COR-L47 (cell line): ENCODE data around the gene KRT86.

Source experiments
- DNase-seq: peaks from one replicate; lab custom pipeline; 2025; lab: John Stamatoyannopoulos, UW

The KRT86 gene

DNA sequence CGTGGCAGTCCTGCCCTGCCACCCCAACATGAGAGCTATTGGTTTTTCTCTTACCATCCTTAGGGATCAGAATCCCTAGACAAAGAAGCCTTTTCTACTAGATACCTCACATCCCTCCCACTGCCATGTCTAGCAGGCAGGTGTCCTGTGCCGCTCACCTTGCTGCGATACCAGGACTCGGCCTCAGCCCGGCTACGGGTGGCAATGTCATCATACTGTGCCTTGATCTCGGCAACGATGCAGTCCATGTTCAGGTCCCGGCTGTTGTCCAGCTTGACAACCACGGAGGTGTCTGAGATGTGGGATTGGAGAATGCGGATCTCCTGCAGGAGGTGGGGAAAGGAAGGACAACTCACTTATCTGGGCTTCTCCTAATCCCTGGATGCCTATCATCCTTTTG is 42.3 kb downstream of the KRT86 start:
- DNase-seq, result no peak

DNA sequence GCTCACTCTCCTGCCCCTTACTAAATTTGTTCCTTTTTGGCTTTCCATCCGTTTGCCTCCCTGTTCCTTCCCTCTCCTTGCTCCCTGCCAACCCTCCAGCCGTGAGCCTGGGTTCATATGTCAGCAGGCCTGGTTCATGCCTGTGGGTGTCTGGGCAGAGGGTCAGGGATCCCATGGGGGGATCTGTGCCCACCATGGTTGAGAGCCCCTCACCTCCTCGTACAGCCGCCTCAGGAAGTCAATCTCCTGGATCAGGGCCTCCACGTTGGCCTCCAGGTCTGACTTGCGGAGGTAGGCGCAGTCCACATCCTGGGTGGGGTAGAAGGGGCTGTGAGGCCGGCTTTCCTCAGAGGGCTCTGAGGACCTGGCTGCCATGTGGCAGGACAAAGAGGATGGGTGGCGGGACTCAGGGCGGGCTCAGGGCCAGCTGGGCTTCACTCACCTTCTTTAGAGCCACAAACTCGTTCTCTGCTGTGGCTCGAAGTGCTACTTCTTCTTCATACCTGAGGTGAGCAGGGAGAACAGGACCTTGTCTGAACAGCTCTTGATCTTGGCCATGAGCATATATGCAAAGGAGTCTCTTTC is 43.1 kb downstream of the KRT86 start:
- no peak for DNase-seq

DNA sequence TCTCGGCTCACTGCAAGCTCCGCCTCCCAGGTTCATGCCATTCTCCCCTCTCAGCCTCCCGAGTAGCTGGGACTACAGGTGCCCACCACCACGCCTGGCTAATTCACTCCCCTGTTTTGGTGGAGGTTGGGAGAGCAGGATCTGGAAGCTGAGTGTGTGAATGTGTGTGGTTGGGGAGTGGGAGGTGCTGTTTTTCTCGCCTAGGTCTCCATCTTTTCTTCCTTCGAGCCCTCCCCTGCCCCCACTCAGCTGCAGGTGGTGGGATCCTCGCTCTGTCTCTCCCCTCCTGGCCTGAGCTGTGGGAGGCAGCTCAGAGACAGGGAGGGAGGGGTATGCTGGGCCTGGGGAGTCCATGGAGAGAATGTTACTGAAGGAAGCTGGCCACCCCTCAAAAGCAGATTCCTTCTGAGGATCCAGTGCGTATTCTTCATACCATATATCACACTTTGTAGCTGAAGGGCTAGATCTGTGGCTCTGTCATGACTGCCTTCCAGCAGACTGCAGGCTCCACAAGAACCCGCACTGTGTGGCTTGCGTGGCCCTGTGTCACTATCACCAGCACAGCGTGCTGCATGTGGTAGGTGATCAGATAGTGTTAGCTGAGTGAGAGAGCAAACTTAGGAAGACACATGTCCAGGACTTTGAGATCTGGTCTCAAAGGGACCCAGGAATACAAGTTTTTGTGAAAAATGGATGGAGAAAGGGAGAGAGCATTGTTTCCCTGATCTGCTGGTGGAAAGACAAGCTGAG is 44.0 kb downstream of the KRT86 start:
- no peak for DNase-seq

DNA sequence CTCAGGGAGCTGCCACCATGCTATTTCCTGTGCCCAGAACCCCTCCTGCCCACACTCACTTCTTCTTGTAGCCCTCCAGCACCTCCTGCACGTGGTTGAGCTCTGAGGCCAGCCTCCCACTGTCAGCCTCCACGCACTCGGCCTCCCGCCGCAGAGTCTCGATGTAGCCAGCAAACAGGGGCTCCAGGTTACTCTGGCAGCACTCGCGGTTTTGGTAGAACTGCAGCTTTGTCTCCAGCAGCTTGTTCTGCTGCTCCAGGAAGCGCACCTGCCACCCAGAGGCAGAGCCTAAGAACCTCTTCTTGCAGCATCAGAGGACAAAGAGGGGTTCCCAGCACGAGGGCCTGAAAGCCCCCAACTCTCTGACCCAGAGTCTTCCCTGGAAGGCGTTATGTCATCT is 44.7 kb downstream of the KRT86 start:
- DNase-seq, result peak; percentile 52

DNA sequence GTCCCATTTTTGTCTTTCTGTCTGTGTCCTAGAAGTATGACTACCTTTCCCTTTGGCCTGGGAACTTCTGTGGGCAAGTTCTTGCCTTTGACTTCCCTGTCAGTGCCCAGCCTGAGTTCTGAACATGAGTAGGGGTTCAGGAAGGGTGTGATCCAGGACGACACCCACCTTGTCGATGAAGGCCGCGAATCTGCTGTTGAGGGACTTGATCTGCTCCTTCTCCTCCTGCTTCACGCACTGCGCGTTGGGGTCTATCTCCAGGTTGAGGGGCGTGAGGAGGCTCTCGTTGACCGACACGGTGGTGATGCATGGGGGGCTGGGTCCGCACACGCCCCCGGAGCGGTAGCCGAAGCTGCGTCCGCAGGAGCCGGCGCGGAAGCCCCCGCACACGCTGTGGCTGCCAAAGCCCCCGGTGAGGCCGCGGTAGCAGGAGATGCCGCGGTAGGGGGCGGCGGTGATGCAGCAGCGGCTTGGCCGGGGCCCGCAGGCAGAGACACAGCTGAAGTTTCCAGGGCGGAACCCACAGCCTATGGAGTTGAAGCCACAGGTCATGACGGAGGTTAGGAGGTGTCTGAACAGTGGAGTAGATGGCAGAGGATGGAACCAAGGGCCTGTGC is 46.4 kb downstream of the KRT86 start, which contains the start of gene KRT83:
Gene KRT83 (minus strand): TSS at position 615 of the 617 bp plus-strand sequence. CDS start 63 bp downstream, at position 552.
- no peak for DNase-seq

DNA sequence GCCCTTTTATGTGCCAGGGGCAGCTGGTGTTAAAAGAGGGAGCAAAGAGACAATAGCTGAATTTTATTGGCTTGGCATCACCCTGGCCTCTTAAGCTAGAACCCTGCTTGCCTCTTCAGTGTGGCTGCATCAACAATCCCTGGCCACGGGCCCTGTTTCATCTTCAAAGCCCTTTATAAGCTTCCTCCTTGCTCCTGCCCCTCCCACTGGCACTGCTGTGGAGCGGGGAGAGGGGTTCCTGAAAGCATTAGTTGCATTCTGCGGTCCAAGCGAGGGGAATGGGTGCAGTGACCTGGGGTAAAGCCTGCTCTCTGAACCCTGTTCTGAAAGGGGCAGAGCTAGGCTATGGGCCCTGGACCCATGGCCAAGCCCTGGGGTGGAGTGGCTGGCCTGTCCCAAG is 47.0 kb downstream of the KRT86 start:
- DNase-seq, result no peak

DNA sequence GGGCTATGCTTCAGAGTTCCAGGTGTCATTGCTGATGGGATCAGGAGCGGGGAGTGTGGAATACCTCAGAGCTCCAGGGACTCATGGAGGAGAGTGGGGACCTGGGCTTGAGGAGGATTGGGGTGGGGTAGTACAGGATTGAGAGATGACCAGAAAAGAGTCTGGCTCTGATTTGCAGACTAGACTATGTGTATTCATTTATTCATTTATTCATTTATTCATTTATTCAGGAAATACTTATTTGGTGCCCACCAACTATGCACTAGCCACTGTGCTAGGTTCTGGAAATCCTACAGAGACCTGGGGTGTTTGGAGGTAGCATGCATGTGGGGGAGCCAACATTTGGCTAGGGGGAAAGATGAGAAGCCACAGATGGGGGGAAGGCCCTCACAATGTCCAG is 47.6 kb downstream of the KRT86 start:
- no peak for DNase-seq

DNA sequence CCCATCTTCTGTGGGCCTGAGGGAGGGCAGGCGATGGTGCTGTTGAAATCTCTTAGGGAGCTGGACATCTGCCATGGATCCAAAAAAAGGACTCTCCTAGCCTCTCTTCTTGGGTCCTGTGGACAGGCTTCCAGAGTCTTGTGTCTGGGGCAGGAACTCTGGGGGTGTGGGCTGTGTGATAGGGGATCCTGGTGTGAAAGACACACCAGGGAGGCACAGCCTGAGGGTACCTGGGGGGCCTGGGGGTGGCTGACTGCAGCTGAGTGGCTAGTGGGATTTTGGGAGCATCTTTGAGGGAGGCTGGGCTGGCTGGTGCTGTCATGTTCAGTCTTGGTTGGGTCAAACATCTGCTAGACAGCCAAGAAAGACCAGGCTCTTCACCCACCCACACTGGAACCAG is 48.6 kb downstream of the KRT86 start:
- DNase-seq, result no peak

DNA sequence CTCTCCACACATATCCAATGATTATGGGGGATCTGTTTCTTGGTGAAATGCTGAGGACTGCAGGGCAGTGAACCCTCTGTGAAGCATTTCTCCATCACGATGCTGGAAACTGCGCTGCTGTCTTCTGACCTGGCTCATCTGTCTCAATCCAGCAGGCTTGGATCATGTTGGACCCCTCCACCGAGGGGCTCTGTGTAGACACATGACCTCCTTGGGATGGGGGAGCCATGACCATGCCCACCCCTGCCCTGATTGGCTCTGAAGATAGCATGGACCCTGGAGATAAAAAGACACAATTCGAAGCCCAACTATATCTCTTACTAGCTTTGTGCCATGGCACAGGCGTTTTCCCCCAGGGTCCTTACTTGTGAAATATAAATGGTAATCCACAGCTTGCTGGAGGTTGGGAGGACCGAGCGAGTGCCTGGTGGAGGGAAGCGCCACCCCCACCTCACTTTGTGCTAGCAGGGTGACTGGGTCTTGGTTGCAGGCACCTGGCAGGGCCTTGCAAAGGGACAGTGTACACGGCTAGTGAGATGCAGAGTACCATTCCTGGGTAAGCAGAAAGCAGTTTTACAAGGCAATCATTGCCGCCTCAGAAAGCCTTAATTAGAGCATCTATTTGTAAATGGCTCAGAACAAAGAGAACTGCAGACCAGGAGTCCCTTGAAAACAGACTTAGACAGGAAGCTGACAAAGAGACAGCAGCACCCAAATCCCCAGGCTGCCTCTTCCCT is 49.1 kb downstream of the KRT86 start:
- peak; percentile 68 for DNase-seq

DNA sequence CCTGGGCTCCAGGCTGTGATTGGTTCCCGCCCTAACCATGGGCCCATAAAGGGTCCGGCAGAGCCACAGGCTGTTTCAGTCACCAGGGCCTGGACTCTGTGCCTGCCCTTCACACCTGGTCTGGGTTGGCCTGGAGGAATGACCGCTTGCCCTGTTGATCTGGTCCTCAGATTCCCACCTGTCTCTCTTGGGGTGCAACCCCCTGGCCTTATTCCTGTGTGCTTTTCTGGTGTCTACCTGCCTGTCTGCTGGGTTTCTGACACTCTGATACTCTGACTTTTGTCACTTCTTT is 49.7 kb downstream of the KRT86 start:
- DNase-seq, result no peak

DNA sequence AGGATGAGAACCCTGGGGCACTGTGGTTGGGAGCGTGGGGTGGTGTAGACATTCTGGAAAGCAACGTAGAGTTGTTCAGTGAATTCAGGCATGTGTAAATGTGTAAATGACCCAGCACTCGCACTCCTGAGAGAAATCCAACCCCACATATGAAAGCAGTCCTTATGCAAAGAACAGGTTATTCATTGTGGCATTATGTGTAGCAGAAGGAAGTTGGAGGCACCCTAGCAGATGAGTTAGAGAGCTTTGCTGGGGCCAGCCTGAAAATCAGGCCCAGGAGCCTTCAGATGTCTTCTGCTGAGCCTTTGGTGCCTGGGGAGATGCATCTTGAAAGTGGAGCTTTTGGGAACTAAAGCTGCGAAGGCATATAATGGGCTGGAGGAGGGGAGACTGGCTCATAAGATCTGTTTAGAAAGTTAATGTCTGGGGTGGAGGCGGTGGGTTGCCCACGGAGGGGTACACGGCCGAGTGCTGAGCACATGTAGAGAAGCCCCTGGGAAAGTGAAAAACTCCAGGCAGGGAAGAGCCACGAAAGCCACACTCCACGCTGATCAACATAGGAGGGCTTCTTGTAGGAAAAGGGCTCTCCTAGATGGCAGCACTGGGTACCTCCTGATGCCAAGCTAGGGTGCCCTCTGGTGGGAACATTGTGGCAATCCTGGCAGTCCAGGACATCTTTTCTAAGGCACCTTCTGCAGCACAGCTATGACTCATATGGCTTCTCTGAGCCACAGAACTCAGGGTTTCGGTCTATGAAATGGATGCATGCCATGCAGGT is 52.8 kb downstream of the KRT86 start:
- peak; percentile 80 for DNase-seq

DNA sequence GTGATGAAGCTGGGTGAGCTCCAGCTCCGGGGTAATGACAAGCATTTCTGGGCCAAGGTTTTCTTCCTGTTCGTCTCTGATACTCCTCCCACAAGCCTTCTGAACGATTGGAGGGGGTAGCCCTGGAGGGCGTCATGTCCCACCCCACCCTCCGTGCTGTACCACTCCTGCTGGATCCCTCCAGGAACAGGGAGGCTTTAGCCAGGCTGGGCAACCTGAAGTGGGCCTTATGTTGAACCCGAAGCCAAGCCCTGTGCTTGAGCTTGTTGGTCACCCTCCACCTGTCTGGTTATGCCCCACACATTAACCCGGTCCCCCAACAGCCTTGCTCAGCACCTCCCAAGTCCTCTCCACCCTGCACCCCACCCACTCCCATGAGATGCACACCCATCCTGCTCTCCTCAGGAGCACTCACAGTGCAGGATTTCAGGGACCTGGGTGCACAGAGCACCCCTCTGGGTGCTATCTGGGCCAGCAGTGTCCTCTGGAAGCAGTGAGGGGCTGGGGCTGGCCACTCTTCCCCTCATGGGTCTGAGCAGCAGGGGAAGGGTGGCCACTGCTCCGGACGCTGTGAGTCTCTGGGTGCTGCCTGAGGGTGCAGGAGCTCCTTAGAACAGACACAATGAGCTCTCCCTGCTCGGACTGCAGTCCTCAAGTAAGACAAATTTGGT is 53.5 kb downstream of the KRT86 start:
- DNase-seq, result no peak

DNA sequence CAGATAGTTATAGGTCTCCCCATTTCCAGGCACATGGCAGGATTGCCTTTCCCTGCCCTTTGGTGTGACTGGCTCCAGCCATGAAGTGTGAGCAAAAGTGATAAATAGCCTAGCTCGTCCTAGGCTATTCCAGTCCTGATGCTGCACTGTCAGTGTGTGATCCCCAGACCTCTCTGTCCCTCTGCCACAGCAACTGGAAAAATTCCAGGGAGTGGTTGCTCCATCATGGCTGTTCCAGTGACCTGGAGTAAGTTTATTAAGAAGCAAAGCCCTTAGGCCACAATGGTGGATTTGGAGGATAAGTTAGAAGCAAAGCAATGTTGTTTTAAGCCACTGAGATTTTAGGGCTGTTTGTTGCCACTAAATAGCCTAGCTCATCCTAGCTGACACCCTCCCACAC is 56.6 kb downstream of the KRT86 start:
- no peak for DNase-seq

DNA sequence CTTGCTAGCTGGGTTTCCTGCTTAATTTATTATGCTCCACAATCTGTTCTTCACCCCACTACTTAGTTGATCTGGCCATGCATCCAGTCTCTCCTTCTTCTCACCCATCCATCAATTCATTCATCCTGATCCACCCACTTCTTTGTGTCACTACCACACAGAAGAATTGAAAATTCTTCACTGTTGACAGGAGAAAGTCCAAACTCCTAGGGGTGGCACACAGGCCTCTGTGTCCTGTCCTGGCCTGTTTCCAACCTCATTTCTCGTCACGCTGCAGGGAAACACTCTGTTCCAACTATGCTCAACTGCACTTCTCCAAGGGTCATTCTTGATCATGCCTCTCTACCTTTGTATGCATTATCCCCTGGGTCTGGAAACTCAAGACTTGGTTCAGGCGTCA is 57.4 kb downstream of the KRT86 start:
- DNase-seq, result no peak

DNA sequence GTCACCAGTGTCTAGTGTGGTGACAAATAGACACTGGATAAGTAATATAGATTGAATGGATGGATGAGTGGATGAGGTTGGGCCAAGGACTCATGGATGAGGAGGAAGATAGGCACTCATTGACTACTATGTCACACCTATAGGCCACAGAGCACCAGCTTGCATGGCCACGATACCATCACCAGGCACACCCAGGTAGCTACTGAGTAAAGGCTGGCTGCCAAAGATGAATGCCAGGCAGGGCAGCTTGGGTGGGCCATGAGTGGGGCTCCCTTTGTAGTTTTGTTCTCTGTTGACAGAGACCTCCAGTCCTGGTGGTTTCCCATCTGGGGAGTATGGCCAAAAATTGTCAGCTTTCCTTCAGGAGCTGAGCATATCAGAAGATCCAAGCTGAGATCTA is 57.9 kb downstream of the KRT86 start:
- no peak for DNase-seq

DNA sequence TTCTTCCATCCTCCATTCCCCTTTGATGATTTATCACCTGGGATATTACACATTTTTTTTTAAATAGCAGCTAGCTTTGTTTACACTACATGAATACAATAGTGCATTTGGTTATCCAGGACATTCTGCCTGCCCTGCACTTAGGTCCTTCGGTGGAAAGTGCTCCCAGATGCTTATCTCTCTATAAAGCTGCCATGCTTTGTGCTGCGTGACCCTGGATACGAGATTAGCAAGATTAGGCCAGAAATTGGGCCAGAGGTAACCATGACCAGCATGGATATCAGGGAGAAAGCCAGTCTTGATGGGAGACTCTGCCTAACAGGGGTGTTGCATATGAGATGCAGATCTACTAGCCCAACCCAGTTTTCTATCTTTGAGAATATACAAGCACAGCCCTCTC is 58.9 kb downstream of the KRT86 start:
- peak; percentile 12 for DNase-seq

DNA sequence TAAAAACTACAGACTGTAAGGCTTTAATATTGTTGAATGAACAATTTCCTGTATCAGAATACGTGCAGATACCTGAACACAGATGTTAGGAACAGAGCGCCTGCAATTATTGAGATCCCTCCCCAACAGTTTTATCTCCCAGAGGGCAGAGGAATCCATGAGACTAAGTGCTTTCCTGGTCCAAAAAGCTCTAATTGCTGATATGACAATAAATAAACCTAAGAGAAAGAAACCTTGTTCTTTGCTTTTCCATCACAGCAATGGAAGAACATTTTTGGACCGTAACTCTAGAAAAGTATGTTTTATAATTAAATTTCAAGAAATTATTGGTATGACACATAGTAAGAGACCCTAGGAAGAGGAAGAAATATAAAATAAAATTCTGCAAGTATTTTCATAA is 59.7 kb downstream of the KRT86 start:
- no peak for DNase-seq

DNA sequence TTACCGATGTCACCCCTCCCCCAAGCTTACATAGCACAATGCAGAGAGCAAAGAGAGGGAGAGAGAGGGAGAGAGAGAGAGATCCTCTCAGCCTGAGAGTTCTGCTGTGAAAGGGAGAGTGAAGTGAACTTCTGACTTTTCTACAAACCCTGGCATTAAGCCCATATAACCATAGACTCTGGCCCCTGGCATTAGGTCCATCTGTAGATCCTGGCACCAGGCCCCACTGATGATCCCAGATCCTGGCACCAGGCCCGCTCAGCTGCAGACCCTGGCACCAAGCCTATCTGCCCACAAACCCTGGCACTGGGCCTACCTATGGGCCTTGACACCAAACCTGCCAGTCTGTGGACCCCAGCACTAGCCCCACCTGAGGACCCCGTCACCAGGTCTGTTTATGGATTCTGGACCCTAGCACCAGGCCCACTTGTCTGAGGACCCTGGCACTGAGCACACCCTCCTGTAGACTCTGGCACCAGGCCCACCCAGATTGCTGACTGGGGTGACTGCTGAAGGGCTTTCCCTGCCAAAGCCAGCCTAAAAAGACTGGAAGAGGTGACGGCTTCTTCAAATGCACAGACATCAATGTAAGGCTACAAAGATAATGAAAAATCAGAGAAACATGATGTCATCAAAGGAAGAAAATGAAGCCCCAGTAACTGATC is 61.3 kb downstream of the KRT86 start:
- peak; percentile 94 for DNase-seq

DNA sequence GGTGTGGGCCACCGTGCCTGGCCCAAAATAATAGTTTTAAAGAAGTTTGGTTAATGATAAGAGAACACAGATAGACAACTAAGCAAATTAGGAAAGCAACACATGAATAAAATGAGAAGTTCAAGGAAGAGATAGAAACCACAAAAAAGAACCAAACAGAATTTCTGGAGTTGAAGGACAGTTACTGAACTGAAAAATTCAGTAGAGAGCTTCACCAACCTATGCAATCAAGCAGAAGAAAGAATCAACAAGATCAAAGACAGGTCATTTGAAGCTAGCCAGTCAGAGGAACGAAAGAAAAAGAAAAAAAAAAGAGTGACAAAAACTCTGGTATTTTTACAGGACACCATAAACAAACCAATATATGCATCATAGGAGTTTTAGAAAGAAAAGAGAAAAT is 62.2 kb downstream of the KRT86 start:
- DNase-seq, result no peak

DNA sequence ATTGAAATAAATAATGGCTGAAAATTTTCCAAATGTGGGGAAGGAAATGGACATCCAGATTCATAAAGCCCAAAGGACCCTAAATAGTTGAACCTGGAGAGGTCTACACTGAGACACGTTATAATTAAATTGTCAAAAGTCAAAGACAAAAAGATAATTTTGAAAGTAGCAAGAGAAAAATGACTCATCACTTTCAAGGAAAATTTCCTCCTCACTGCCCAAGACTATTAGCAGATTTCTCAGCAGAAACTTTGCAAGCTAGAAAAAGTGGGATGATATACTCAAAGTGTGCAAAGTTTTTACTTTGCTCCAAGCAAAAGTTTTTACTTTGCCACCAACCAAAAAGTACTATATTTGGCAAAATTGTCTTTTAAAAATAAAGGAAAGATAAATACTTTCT is 62.6 kb downstream of the KRT86 start:
- DNase-seq, result no peak
